HCT116 (cell line): ENCODE results near the gene HECW1.

Experiments
- EZH2 ChIP-seq: fragments of 200-600 bp; sonication (generic); IDR thresholded peaks from 2 replicates; pipeline ENCODE4 v1.6.1; 2017; ENCODE audit warnings: antibody characterized with exemption, mixed run types
- EZH2phosphoT487 ChIP-seq: fragments of 200-600 bp; IDR thresholded peaks from 2 replicates; pipeline ENCODE4 v1.6.1; 2018; ENCODE audit warnings: antibody characterized with exemption, borderline replicate concordance
- JUND ChIP-seq: IDR thresholded peaks from 2 replicates; pipeline ENCODE4 v1.6.1; 2012
- MAX ChIP-seq: IDR thresholded peaks from 2 replicates; pipeline ENCODE4 v1.6.1; 2012
- POLR2A ChIP-seq: IDR thresholded peaks from 2 replicates; pipeline ENCODE4 v1.7.0; 2011; ENCODE audit warnings: borderline replicate concordance; ENCODE audit not compliant: insufficient read depth, insufficient read length; ENCODE audit errors: extremely low read depth
- POLR2AphosphoS5 ChIP-seq: IDR thresholded peaks from 2 replicates; pipeline ENCODE4 v1.6.1; 2011; ENCODE audit warnings: mild to moderate bottlenecking, low read depth, low read length, moderate library complexity
- RAD21 ChIP-seq: IDR thresholded peaks from 2 replicates; pipeline ENCODE4 v1.6.1; 2012; ENCODE audit warnings: low read depth, mild to moderate bottlenecking
- REST ChIP-seq: IDR thresholded peaks from 2 replicates; pipeline ENCODE4 v1.6.1; 2012; ENCODE audit warnings: low read depth
- SRF ChIP-seq: IDR thresholded peaks from 2 replicates; pipeline ENCODE4 v1.6.1; 2012; ENCODE audit warnings: low read depth
- ZFX ChIP-seq: fragments of 450-650 bp; IDR thresholded peaks from 2 replicates; pipeline ENCODE4 v1.6.1; 2017
- ZNF274 ChIP-seq: fragments of 200-500 bp; sonication (Bioruptor generic); IDR thresholded peaks from 2 replicates; pipeline ENCODE4 v1.6.1; 2014; ENCODE audit warnings: mild to moderate bottlenecking, low read depth, low read length, inconsistent platforms
- TF ChIP-seq, protein P1 (sequence below), 3 experiments: fragments of 200-600 bp in 1 of 3; sonication (generic) in 1 of 3; IDR thresholded peaks in 2 of 3; conservative IDR thresholded peaks in 1 of 3; 2 replicates each; pipeline ENCODE4 v1.5.1; 2012 to 2017; ENCODE audit warnings: low read depth in 2 of 3, low read length in 2 of 3, antibody characterized with exemption in 1 of 3, borderline replicate concordance in 1 of 3, control low read depth in 1 of 3, mild to moderate bottlenecking in 1 of 3, mixed read lengths in 1 of 3, mixed run types in 1 of 3, moderate library complexity in 1 of 3; ENCODE audit not compliant: insufficient read depth in 1 of 3

GRCh38 chr7:43481902-43482678, 369.6 kb downstream of the HECW1 start:
- no peak for TF ChIP-seq EZH2
- TF ChIP-seq, protein P1, sequence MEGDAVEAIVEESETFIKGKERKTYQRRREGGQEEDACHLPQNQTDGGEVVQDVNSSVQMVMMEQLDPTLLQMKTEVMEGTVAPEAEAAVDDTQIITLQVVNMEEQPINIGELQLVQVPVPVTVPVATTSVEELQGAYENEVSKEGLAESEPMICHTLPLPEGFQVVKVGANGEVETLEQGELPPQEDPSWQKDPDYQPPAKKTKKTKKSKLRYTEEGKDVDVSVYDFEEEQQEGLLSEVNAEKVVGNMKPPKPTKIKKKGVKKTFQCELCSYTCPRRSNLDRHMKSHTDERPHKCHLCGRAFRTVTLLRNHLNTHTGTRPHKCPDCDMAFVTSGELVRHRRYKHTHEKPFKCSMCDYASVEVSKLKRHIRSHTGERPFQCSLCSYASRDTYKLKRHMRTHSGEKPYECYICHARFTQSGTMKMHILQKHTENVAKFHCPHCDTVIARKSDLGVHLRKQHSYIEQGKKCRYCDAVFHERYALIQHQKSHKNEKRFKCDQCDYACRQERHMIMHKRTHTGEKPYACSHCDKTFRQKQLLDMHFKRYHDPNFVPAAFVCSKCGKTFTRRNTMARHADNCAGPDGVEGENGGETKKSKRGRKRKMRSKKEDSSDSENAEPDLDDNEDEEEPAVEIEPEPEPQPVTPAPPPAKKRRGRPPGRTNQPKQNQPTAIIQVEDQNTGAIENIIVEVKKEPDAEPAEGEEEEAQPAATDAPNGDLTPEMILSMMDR (IDR thresholded peaks at IDR 0.05 in 2 of 3, conservative IDR thresholded peaks at IDR 0.05 in 1 of 3; ENCODE audit: borderline replicate concordance in 1 of 3, insufficient read depth in 1 of 3, low read depth in 2 of 3, low read length in 2 of 3): no peak
- TF ChIP-seq ZFX: no peak
- TF ChIP-seq POLR2A: no peak
- no peak for TF ChIP-seq JUND
- no peak for TF ChIP-seq POLR2AphosphoS5
- no peak for TF ChIP-seq RAD21
- TF ChIP-seq ZNF274: no peak
- no peak for TF ChIP-seq EZH2phosphoT487
- no peak for TF ChIP-seq REST
- no peak for TF ChIP-seq MAX
- no peak for TF ChIP-seq SRF
